ENCODE data around the gene TECPR2. TPM values are rescaled to one million over a fixed set of nuclear protein-coding genes. Genes with fewer than 3 reads are reported as not detected.
A peak's percentile ranks its signal among the peaks of the same experiment; 100 is the strongest.

The TECPR2 gene
- polyA plus RNA-seq, 12 donors = 9.3 to 15.4 (median 13.3) TPM; not detected in 1

- no peak for DNase-seq
These were observed 106.5 kb downstream of the TECPR2 start for GRCh38 chr14:102469261-102469660.

GRCh38 chr14:102471921-102472790 lies 109.4 kb downstream of the TECPR2 start:
- no peak for DNase-seq

- no peak for DNase-seq
These were observed 110.0 kb downstream of the TECPR2 start for GRCh38 chr14:102472791-102473150.

- DNase-seq = no peak
These were observed 110.8 kb downstream of the TECPR2 start for GRCh38 chr14:102473559-102473958.

GRCh38 chr14:102474934-102475333 lies 112.2 kb downstream of the TECPR2 start:
- DNase-seq = peak; percentile 37

GRCh38 chr14:102479107-102479506 lies 116.4 kb downstream of the TECPR2 start:
- DNase-seq = no peak

GRCh38 chr14:102479777-102480176 lies 117.0 kb downstream of the TECPR2 start:
- DNase-seq = no peak

- DNase-seq = no peak
These were observed 118.6 kb downstream of the TECPR2 start for GRCh38 chr14:102481371-102481770.

GRCh38 chr14:102481791-102482238 lies 119.1 kb downstream of the TECPR2 start:
- DNase-seq = no peak

GRCh38 chr14:102484316-102484715 lies 121.6 kb downstream of the TECPR2 start:
- DNase-seq = no peak

GRCh38 chr14:102485693-102486512 lies 123.2 kb downstream of the TECPR2 start:
- DNase-seq = no peak

- DNase-seq = no peak
These were observed 123.9 kb downstream of the TECPR2 start for GRCh38 chr14:102486513-102487203.

GRCh38 chr14:102487204-102487577 lies 124.5 kb downstream of the TECPR2 start:
- no peak for DNase-seq

GRCh38 chr14:102490456-102490855 lies 127.7 kb downstream of the TECPR2 start:
- no peak for DNase-seq

- no peak for DNase-seq
These were observed 128.6 kb downstream of the TECPR2 start for GRCh38 chr14:102491366-102491765.

- DNase-seq = no peak
These were observed 129.2 kb downstream of the TECPR2 start for GRCh38 chr14:102491786-102492530.

GRCh38 chr14:102492531-102492910 lies 129.8 kb downstream of the TECPR2 start:
- no peak for DNase-seq

- DNase-seq = no peak
These were observed 130.4 kb downstream of the TECPR2 start for GRCh38 chr14:102493096-102493495.

GRCh38 chr14:102493585-102493984 lies 130.8 kb downstream of the TECPR2 start:
- DNase-seq = no peak

- DNase-seq = no peak
These were observed 133.0 kb downstream of the TECPR2 start for GRCh38 chr14:102495491-102496330.

- DNase-seq = no peak
These were observed 133.6 kb downstream of the TECPR2 start for GRCh38 chr14:102496331-102496691.
